Pons (tissue), 1 donor: ENCODE data around the gene STH.
"Not testable (repeated sequence)": the region's sequence is repeated elsewhere in the genome, so short reads cannot be mapped to it uniquely, and the experiment has no call there.

ENCODE experiments used
- DNase-seq: peaks from one replicate; pipeline ENCODE4 v3.0.0-alpha.2; 2016; ENCODE audit warnings: low spot score

The STH gene

DNA sequence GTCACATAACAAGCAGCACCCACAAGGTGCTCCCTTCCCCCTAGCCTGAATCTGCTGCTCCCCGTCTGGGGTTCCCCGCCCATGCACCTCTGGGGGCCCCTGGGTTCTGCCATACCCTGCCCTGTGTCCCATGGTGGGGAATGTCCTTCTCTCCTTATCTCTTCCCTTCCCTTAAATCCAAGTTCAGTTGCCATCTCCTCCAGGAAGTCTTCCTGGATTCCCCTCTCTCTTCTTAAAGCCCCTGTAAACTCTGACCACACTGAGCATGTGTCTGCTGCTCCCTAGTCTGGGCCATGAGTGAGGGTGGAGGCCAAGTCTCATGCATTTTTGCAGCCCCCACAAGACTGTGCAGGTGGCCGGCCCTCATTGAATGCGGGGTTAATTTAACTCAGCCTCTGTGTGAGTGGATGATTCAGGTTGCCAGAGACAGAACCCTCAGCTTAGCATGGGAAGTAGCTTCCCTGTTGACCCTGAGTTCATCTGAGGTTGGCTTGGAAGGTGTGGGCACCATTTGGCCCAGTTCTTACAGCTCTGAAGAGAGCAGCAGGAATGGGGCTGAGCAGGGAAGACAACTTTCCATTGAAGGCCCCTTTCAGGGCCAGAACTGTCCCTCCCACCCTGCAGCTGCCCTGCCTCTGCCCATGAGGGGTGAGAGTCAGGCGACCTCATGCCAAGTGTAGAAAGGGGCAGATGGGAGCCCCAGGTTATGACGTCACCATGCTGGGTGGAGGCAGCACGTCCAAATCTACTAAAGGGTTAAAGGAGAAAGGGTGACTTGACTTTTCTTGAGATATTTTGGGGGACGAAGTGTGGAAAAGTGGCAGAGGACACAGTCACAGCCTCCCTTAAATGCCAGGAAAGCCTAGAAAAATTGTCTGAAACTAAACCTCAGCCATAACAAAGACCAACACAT lies at the start of gene STH:
Gene STH, plus strand, starts transcription at position 264 of the 913 bp plus-strand sequence. Its CDS starts 30 bp downstream, at position 294.
- DNase-seq, result no peak

GRCh38 chr17:45949755-45950320 lies 49.2 kb upstream of the STH start:
- no peak for DNase-seq

DNA sequence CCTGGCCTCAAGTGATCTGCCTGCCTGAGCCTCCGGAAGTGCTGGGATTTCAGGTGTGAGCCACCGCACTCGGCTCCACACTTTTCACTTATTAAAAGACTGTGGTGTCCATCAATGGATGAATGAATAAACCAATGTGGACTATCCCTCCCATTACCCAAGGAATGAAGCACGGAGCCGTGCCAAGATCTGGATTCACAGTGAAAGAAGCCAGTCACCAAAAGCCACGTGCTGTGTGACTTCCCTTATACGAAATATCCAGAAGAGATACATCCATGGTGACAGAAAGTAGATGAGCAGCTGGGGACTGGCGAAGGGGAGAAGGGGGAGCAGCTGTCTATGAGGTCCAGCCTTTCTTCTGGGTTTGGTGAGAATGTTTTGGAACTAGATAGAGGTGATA lies 48.2 kb upstream of the STH start:
- peak; percentile 77 for DNase-seq

DNA sequence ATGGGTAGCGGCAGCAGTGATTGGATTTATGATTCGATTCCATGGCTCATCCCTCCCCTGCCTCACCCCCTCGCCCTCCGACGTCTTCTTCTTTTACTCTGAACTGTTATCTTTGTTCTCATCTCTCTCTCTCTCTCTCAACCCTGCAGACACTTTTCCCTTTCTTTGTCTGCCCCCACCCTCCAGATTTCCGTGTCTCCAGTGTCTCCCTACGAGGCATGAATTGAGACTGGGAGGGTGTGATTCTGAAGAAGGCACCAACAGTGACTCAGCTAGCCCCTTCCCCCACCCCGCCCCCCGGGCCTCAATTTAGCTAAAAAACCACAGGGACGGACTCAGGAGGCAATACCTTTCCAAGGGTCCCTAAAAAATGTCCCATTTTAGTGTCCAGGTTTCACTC lies 47.6 kb upstream of the STH start:
- no peak for DNase-seq

GRCh38 chr17:45951941-45952340 lies 47.1 kb upstream of the STH start:
- no peak for DNase-seq

- DNase-seq, result no peak
Measured at GRCh38 chr17:45952814-45953320, 46.2 kb upstream of the STH start.

GRCh38 chr17:45953561-45953960 lies 45.5 kb upstream of the STH start:
- DNase-seq, result no peak

DNA sequence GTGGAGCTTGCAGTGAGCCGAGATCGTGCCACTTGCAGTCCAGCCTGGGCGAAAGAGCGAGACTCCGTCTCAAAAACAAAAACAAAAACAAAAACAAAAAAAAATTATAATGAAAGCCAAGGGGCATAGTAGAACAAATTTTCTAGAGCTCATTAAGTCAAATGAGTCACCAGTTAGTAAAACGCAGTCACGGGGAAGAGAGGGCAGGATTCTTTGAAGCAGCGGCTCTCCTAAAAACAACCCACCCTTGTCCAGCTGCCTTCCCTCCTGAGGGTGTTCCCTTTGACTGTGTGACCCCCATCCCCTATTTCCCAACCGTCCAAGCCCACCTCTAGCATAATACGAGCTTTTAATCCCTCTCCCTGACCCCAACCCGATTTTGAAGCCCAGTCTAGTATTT lies 44.1 kb upstream of the STH start:
- no peak for DNase-seq

- no peak for DNase-seq
Measured at GRCh38 chr17:45955326-45955725, 43.7 kb upstream of the STH start.

GRCh38 chr17:45956090-45956489 lies 43.0 kb upstream of the STH start:
- DNase-seq, result no peak

GRCh38 chr17:45956746-45957145 lies 42.3 kb upstream of the STH start:
- not testable (repeated sequence) for DNase-seq

GRCh38 chr17:45958307-45958706 lies 40.7 kb upstream of the STH start:
- no peak for DNase-seq

DNA sequence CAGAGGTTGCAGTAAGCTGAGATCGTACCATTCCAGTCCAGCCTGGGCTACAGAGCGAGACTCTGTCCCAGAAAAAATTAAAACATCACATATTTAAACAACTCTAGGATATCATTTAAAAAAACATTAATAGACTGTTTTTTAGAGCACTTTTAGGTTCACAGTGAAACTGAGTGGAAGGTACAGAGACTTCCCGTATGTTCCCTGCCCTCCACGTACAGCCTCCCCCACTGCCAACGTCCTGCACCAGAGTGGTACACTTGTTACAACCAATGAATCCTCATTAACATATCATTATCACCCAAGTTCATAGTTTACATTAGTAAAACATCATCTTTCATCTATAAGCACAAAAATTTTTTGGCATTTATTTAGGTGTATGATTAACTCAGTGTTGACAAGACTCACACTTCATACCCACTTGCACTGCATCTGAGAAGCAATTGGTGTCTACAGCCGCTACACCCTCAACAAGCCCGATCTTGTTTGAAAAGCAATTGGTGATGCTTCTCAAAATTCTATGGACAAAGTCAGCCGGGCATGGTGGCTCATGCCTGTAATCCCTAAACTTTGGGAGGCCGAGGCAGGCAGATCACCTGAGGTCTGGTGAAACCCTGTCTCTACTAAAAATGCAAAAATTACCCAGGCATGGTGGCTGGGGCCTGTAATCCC lies 39.9 kb upstream of the STH start:
- no peak for DNase-seq

DNA sequence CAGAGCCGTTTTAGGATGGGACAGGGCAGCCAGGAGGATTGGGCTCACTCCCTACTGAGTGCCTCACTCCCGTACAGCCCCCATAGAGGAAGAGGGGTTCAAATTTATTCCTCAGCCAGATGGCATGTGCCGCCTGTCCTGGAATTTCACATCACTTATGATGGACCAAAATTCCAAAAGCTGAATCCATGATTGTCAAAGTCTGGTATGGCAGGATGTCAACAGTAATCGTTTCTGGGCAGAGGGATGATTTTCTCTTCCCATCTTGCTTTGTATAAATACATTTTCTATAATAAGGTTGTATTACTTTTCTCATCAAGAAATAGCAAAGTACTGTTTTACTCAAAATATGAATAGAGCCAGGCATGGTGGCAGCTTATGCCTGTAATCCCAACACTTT lies 38.7 kb upstream of the STH start:
- DNase-seq, result no peak

DNA sequence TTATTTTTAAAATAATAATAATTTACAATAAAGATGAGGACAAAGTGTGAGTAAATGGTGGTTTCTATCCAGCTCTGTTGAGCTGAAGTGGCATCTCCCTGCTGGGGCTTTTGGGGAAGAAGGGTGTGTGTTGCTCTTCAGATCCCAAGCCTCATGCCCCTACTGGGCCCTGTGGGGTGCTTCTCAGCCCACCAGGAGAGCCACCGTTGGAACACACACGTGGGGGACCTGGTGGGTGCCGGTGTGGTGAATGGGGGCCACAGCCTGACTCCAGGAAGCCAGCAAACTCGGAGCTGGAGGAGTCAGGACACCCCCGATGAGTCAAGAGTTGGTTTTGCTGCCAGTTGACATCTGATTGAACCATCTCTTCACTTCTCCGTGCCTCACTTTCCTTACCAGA lies 37.8 kb upstream of the STH start:
- no peak for DNase-seq

DNA sequence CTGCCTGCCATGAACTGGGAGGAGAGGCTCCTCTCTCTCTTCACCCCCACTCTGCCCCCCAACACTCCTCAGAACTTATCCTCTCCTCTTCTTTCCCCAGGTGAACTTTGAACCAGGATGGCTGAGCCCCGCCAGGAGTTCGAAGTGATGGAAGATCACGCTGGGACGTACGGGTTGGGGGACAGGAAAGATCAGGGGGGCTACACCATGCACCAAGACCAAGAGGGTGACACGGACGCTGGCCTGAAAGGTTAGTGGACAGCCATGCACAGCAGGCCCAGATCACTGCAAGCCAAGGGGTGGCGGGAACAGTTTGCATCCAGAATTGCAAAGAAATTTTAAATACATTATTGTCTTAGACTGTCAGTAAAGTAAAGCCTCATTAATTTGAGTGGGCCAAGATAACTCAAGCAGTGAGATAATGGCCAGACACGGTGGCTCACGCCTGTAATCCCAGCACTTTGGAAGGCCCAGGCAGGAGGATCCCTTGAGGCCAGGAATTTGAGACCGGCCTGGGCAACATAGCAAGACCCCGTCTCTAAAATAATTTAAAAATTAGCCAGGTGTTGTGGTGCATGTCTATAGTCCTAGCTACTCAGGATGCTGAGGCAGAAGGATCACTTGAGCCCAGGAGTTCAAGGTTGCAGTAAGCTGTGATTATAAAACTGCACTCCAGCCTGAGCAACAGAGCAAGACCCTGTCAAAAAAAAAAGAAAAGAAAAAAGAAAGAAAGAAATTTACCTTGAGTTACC lies 36.7 kb upstream of the STH start:
- DNase-seq, result no peak

GRCh38 chr17:45963283-45963682 lies 35.8 kb upstream of the STH start:
- no peak for DNase-seq

DNA sequence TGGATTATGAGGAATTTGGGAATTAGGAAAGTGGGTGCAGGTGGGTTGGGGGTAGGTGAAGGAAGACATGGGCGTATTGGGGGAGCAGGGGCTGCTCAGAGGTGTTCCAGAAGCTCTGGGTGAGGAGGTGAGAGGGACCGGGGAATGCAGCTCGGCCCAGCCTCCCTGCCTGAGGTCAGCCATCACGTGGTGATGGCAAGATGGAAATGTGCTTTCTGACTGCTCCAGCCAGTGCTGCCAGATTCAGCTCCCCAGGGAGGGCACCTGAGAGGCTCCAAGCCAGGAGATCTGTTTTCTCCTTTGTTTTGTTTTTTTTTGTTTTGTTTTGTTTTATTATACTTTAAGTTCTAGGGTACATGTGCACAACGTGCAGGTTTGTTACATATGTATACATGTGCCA lies 35.2 kb upstream of the STH start:
- DNase-seq, result no peak

DNA sequence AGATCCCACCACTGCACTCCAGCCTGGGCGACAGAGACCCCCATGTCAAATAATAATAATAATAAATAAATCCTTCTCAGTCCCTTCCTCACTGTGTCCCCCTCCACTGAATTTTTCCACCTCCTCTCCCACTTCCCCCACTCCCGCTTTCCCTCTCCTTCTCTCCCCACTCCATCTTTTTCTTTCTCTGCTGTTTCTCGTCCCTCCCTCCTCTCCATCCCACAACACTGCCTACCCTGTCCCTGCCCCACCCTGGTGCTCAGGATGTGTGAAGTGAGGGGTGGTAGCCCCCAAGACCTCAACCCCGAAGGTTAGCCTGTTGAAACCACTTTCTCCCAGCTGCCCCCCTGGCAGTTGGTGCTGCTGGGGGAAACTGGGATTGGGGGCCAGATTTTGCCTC lies 34.4 kb upstream of the STH start:
- DNase-seq, result no peak

- no peak for DNase-seq
Measured at GRCh38 chr17:45965812-45966211, 33.2 kb upstream of the STH start.

DNA sequence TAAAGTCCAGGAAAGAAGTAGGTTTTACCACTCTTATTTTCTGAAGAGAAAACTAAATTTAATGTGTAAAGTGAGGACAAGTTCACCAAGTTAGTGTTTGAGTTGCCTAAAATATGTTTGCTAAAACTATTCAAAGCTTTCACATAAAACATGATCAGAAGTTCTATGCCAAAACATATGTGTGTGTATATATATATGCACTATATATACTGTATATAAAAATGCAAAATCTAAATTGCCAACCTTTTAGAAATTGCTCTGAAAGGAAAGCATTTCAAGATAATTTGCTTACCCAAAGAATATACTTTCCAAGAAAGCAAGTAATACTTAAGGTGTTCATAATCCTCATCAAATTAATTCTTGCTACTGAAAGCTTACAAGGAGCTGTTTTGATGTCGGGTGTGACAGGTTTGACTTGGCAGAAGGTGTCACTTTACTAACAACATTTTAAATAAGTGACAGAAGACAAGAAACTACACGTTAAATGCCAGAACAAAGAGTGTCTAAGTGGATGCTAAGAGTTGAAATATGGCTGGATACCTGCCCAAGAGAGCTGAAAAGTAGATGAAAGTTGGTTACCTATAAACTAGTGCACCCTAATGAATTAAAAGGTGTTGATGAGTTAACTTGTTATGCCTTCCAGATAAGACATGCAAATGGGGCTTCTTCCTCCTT lies 32.3 kb upstream of the STH start:
- DNase-seq, result no peak

DNA sequence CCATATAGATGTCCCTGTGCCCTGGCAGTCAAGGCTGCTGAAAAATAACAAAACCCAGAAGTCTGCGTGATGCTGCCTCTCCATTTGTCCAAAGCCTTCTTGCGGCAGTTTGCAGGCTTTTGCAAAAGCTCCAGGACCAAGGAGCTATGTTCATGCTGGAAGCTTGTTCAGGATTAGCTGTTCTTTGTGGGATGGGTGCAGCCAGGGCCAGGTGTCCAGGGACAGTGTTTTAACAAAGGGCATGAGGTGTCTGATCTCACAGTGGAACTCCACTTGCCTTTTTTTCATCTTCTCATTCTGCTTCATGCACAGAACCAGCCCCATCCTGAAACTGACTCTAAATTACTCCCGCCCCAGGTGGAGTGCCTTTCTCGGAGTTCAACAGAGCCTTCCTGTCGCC lies 31.7 kb upstream of the STH start:
- DNase-seq, result no peak
